HG02852 (cell line): ENCODE results near the gene CCND1.
"Not testable (repeated sequence)": the region's sequence is repeated elsewhere in the genome, so short reads cannot be mapped to it uniquely, and the experiment has no call there.

Experiments used
- ATAC-seq: cut with Tn5 transposase; IDR thresholded peaks from one replicate; pipeline ENCODE4 v1.9.1; 2021; ENCODE audit warnings: mild to moderate bottlenecking, moderate library complexity; ENCODE audit not compliant: unreplicated experiment

CCND1 gene

DNA sequence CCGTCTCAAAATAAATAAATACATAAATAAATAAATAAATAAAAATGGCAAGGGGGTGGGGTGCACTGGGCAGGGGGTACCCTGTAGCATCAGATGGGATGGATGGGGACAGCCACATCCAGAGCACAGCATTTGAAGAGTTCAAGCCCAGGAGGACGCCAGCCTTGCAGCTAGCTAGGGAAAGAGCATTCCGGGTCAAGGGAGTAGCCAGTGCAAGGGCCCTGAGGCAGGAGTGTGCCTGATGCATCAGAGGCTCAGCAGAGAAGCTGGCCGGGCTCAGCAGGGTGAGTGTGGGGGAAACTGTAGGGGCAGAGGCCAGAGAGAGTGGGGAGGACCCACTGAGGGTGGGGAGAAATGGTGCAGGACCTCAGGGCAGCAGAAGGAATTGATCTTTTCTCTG lies 23.7 kb upstream of the CCND1 start:
- no peak for ATAC-seq

- ATAC-seq = no peak
Observed at GRCh38 chr11:69617682-69618081, 23.3 kb upstream of the CCND1 start.

- ATAC-seq = no peak
Observed at GRCh38 chr11:69618237-69618636, 22.7 kb upstream of the CCND1 start.

GRCh38 chr11:69620683-69621290 lies 20.2 kb upstream of the CCND1 start:
- no peak for ATAC-seq

GRCh38 chr11:69622097-69622681 lies 18.8 kb upstream of the CCND1 start:
- not testable (repeated sequence) for ATAC-seq

DNA sequence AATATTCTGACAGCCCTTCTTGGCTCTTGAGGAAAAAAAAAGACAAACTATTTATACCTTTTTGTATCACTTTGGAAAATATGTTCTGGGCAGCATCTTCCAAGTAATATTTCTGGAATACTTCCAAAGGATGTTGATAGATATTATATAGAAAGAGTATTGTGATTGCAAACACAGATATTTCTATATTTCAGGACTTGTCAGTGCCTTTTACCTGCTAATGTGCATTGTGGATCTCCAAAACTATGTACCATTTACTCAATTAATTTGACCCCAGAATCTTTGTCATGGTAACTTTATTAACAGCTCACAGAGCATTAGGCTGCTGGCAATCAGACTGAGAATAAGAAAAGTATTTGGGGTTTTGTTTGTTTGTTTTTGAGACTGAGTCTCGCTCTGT lies 16.7 kb upstream of the CCND1 start:
- no peak for ATAC-seq

DNA sequence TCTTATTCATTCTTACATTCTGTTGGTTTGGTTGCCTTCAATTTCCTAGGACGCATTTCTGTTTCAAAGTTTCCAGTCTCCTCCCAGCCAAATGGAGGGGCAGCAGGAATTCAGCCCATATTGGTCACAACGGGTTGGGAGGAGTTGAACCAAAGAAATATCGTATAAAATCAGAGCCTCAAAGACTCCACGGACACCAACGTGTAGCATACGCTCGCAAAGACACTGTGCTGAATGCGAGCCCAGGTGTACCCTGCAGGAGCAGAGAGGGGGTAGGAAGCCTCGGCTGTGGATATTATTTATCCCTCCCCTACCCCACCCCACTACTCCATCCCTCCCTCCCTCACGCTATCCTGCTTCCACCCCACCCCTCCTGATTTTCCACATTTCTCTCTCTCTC lies 15.5 kb upstream of the CCND1 start:
- ATAC-seq = no peak

DNA sequence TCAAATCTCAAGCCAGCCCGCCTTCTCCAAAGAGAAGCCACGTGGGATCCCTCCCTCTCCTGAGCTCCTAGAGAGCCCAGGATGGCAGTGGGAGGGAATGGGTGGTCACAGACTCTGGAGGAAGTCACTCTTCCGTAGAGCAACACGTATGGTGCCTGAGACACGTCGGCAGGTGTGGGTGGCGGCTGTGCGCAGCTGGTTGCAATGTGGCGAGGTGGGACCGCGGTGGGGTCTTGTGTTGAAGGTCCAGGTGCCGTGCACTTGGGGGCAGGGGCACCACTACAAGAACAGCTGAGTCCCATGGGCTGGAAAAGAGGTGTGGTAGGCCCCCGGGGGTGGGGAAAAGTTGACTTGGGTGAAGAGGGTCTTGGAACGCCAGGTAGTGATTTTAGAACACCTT lies 13.4 kb upstream of the CCND1 start:
- no peak for ATAC-seq

- ATAC-seq = no peak
Observed at GRCh38 chr11:69630017-69630416, 10.9 kb upstream of the CCND1 start.

DNA sequence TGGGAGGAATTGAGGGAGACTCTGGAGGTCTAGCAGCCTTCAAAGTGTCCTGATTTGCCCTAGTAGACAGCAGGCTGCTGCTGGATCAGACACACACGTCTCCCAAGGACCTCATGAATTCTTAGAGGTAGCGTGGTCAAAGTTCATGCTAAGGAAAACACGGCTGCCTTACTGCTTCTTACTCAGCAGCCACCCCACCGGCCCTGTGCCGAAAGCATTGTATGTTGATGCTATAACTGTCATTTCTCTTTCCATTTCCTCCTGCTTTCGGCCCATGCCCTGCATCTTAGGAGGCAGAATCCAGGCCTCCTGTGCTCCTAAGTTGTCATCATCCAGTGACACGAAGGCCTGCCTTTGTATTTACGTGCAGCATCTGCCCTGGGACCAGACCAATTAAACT lies 10.5 kb upstream of the CCND1 start:
- no peak for ATAC-seq

- no peak for ATAC-seq
Observed at GRCh38 chr11:69632900-69633299, 8.1 kb upstream of the CCND1 start.

DNA sequence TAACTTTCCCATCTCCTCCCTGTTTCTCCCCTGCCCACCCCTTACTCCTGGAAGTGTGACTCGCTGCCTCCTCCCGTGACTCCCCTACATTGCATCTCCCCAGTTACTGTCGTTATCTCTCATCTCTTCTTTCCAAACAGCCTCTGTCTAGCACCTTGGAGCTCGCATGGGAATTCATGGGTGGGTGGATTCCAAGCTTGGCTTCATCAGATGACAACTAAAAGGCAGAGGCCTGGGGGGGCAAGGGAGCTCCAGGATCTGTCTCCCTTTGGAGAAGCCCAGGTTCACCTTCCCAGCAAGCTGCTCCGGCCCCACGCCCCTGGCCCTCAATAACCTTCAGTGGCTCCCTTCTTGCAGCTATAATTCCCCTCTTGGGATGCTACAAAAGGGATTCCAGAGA lies 6.9 kb upstream of the CCND1 start:
- ATAC-seq = no peak

DNA sequence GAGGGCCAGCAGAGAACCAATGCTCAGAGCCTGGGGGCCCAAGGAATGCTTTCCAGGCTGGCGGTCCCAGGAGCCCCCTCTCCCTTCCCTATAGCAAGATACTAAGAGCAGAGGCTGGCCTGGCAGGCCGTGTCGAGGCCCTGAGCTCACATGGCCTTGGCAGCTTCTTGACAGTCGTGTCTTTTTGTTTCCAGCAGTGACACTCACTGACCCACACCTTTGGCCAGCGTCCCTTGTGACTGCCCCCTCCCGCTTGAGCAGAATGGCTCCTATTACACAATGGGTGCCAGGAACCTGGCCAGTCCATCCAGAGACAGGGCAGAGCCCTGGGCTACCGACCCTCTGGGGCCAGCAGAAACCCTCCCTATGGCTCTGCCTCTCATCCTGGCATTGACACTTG lies 6.4 kb upstream of the CCND1 start:
- no peak for ATAC-seq

DNA sequence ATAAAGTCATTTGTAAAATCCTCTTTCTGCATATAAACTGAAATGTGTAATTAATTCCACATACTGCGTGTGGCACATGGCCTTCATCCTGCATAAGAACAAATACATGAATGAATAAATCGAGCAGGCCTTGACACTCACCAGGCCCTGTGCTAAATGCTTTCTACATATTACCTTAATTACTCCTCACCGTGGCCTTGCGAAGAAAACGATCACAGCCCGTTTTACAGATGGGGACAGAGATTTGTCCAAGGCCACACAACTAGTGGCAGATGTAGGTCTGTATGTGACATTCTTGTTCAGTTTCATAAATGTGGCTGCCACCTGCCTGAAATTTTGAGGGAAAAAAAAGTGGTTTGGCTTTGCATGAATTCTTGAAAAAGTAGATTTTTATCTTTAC lies 5.8 kb upstream of the CCND1 start:
- no peak for ATAC-seq

DNA sequence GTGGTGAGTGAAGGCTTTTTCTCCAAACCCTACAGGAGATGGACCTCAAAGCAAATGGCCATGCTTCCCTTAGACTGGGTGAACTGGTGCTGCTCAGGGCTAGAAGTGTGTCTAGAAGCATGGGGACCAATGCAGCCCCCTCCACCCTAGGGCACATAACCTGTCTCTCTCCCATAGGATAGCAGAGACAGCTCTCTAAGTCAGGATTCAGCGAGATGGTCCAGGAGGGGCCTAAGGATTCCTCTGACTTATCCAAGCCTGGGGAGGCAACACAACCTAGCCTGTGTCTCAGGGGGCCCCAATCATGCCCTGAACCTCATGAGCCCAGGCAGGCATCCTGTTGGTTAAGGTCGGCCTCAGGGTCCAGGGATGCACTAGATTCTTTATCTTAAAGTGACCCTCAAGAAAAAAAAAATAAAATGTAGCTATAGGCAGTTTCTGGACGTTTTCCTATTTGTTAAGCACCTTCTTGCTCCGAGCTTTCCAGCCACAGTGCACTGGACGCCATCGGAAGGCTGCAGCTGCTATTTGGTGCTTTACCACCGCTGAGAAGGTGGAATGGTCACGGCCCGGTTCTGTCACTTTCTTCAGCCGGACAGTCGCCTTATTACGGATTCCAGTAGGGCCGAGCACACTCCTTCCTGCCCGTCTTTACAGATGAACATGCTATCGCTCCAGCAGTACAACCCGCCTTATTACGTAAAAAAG lies 5.0 kb upstream of the CCND1 start:
- ATAC-seq = no peak

GRCh38 chr11:69636512-69637197 lies 4.3 kb upstream of the CCND1 start:
- ATAC-seq = no peak

DNA sequence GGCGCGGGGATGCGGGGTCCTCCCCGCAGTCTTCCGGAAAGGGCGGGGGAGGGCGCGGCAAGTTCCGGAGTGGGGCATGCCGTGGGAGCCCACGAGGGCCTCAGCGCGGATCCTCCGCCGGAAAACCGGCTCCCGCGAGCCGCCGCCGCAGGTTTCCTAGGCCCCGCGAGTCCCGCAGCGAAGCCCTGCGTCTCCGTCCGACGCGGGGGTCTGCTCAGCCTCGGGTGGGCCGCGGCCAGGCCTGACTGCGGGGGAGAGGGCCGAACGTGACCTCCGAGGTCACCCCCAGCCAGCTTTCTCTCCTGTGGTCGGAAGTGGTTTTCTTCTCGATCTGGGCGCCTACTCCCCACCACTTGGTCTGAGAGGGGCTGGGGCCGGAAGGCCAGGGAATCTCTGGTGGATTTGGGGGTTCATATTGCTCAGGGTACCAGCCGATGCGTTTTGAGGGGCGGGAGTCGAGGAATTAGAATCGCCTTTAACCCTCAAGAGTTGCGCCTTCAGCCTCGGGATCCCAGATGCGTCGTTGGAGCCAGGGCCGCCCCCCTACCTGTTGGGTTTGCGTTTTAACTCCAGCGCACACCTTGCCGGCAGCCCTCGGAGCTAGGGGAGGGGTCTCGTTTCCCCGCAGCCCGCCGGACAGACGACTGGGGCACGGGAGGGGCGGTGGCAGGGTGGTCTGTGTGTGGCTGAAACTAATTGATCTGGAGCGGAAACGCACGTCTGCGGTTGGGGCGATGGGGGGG lies 3.6 kb upstream of the CCND1 start:
- no peak for ATAC-seq

DNA sequence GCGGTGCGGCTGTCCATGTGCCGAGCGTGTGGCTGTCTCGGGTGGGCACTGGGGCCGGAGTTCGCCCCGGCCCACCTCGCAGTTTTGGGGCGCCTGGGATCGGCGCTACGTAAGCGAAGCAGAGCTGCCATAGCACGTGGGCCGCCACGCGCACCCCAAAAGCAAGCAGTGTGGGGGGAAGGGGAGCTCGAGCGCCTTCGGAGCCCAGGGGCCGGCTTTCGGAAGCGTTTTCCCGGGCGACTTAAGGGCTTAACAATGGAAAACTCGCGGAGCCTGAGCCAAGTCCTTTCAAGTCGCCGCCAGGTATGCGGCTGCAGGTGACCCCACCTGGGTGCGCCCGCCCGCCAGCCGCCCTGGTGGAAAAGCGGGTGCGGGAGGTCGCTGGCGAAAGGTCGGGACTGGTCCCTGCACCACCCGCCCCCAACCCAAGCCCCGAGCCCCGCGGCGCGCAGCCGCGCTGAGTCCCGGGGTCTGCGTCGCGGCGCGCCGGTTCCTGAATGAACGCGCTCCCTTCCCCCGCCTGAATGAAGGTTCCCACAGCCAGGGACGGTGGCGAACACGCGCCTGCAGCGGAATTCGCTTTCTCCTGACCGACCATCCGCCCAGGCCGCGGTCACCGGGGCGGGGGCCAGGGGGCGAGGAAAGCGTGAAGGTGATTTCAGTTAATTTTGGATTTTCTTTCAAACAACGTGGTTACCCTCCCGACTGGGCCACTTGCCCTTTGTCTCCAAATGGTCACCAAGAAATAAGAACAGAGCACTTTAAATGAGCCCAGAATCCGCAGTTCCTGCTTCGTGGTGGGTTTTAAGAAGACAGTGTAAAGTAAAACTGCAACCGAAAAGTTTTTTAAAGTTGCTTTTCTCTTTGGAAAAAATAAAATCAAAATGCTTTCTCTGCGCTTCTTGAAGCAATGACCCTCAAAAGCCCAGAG lies 2.8 kb upstream of the CCND1 start:
- ATAC-seq = no peak

DNA sequence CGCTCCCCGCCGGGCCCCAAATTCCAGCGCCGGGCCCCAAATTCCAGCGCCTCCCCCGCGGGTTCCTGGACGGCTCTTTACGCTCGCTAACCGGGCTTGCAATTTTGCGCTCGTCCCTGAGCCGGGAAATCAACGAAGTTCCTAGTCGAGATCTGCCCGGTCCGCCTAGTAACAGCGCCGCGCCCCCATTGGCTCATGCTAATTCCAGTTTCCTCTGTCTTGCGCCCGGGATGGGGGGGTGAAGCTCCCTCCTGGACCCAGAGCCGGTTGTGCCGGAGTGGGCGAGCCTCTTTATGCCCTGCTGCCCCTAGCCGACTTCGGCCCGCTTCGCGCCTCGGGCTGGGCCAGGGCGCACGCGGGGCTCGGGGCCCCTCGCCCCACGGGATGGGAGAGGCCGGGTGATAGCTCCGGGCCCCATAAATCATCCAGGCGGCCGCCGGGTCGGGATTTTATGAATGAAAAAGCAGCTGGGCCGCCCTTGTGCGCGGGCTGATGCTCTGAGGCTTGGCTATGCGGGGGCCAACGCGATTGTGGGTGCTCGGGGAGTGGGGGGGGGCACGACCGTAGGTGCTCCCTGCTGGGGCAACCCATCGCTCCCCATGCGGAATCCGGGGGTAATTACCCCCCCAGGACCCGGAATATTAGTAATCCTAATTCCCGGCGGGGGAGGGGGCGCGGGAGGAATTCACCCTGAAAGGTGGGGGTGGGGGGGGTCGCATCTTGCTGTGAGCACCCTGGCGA lies 1.8 kb upstream of the CCND1 start:
- no peak for ATAC-seq

DNA sequence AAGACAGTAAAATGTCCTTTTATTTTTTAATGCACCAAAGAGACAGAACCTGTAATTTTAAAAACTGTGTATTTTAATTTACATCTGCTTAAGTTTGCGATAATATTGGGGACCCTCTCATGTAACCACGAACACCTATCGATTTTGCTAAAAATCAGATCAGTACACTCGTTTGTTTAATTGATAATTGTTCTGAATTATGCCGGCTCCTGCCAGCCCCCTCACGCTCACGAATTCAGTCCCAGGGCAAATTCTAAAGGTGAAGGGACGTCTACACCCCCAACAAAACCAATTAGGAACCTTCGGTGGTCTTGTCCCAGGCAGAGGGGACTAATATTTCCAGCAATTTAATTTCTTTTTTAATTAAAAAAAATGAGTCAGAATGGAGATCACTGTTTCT lies 1.1 kb upstream of the CCND1 start:
- ATAC-seq = no peak
